Mesendoderm (in vitro differentiated cells): ENCODE results near the gene RTN4R.
"Not testable (repeated sequence)": the region's sequence is repeated elsewhere in the genome, so short reads cannot be mapped to it uniquely, and the experiment has no call there.

Experiments
- DNase-seq: peaks from one replicate; pipeline ENCODE4 v3.0.0; 2013
- H2AK5ac ChIP-seq: 2 replicates; pipeline ENCODE4 v1.6.1; 2013; ENCODE audit warnings: low read length, inconsistent platforms
- H2BK120ac ChIP-seq: 2 replicates; pipeline ENCODE4 v1.6.1; 2013; ENCODE audit warnings: low read depth, mild to moderate bottlenecking, low read length, moderate library complexity, mixed read lengths
- H2BK15ac ChIP-seq: replicated peaks from 2 replicates; pipeline ENCODE4 v1.6.1; 2013; ENCODE audit warnings: low read depth, mild to moderate bottlenecking, moderate library complexity
- H2BK5ac ChIP-seq: 2 replicates; pipeline ENCODE4 v1.6.1; 2013; ENCODE audit warnings: low read length, inconsistent platforms
- H3K18ac ChIP-seq: 2 replicates; pipeline ENCODE4 v1.6.1; 2013; ENCODE audit warnings: mild to moderate bottlenecking, low read length, mixed read lengths
- H3K23ac ChIP-seq: one replicate; pipeline ENCODE4 v1.6.1; 2013; ENCODE audit warnings: low read length
- H3K27ac ChIP-seq: 2 replicates; pipeline ENCODE4 v1.5.1; 2013; ENCODE audit warnings: low read depth, mild to moderate bottlenecking, inconsistent platforms, low read length, moderate library complexity
- H3K27me3 ChIP-seq: 2 replicates; pipeline ENCODE4 v1.6.1; 2013; ENCODE audit warnings: low read length, control low read depth, mild to moderate bottlenecking, inconsistent platforms; ENCODE audit not compliant: insufficient read depth, poor library complexity
- H3K36me3 ChIP-seq: 2 replicates; pipeline ENCODE4 v1.6.1; 2013; ENCODE audit warnings: low read length, inconsistent platforms; ENCODE audit not compliant: control insufficient read depth, insufficient read depth
- H3K4ac ChIP-seq: one replicate; pipeline ENCODE4 v1.6.1; 2013; ENCODE audit warnings: low read depth, mild to moderate bottlenecking, low read length, moderate library complexity
- H3K4me1 ChIP-seq: 2 replicates; pipeline ENCODE4 v1.6.1; 2013; ENCODE audit warnings: low read depth, low read length, inconsistent platforms; ENCODE audit not compliant: control insufficient read depth
- H3K4me2 ChIP-seq: 2 replicates; pipeline ENCODE4 v1.6.1; 2013; ENCODE audit warnings: low read length
- H3K4me3 ChIP-seq: 2 replicates; pipeline ENCODE4 v1.5.1; 2013; ENCODE audit warnings: mild to moderate bottlenecking, low read length
- H3K56ac ChIP-seq: one replicate; pipeline ENCODE4 v1.6.1; 2013; ENCODE audit warnings: low read length
- H3K79me1 ChIP-seq: 2 replicates; pipeline ENCODE4 v1.6.1; 2013; ENCODE audit warnings: low read length, inconsistent platforms
- H3K79me2 ChIP-seq: 2 replicates; pipeline ENCODE4 v1.6.1; 2013; ENCODE audit warnings: mild to moderate bottlenecking, low read length; ENCODE audit not compliant: control insufficient read depth, insufficient read depth
- H3K9ac ChIP-seq: 2 replicates; pipeline ENCODE4 v1.6.1; 2013; ENCODE audit warnings: low read length, inconsistent platforms
- H4K5ac ChIP-seq: one replicate; pipeline ENCODE4 v1.6.1; 2013; ENCODE audit warnings: low read length
- H4K8ac ChIP-seq: one replicate; pipeline ENCODE4 v1.6.1; 2013; ENCODE audit warnings: low read depth, mild to moderate bottlenecking, control low read depth, low read length, moderate library complexity
- WGBS: extraction: QIAGEN DNeasy Blood & Tissue Kit; methylation state at CpG from one replicate; pipeline ENCODE4 v1.1.7; 2013; ENCODE audit warnings: low lambda C conversion rate, missing lambda C conversion rate; ENCODE audit not compliant: insufficient coverage; ENCODE audit errors: extremely low coverage; 5-methylcytosine and 5-hydroxymethylcytosine counted together

The RTN4R gene

DNA sequence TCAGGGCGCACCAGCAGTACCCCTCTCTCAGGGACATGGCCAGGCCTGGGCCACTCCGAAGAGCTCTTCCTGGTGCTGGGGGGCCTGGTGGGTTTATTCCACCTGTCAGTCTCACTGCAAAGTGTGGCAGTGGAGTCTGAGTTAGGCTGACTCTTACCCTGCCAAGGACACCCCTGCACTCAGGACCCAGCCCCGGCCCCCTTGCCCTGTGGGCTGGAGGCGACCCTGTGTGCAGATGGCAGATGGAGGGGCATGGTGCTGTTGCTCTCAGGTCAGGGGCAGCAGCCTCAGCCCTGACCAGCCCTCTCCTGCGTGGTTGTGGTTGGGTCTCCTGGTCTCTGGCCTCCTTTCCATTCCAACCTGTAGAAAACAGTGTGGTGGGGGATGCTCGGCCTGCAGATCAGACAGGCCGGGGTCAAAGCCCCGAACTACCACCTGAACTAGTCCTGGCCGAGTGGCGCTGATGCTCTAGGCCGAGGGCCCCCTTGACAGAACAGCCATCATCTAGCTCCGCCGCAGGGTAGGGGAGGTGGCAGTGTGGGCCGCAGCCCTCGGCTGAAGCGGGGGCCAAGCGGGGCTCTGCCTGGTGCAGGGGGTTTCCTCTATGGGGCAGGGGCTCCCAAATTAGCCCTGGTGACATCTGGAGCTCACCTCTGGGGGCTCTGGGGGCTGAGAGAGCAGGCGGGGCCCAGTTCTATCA, 10.0 kb upstream of the RTN4R start:
- H3K36me3 ChIP-seq, H3K9ac ChIP-seq, H3K4me1 ChIP-seq, H3K27me3 ChIP-seq, H3K23ac ChIP-seq, H3K18ac ChIP-seq, H3K56ac ChIP-seq, H2BK5ac ChIP-seq, H4K8ac ChIP-seq, H2BK15ac ChIP-seq, H2AK5ac ChIP-seq, H2BK120ac ChIP-seq, H3K4me3 ChIP-seq, H3K79me2 ChIP-seq, H3K4ac ChIP-seq, H3K27ac ChIP-seq, DNase-seq, H4K5ac ChIP-seq, H3K4me2 ChIP-seq, H3K79me1 ChIP-seq: not testable (repeated sequence)
- WGBS: no CpG with 5 or more reads among the region's 18 CpGs

DNA sequence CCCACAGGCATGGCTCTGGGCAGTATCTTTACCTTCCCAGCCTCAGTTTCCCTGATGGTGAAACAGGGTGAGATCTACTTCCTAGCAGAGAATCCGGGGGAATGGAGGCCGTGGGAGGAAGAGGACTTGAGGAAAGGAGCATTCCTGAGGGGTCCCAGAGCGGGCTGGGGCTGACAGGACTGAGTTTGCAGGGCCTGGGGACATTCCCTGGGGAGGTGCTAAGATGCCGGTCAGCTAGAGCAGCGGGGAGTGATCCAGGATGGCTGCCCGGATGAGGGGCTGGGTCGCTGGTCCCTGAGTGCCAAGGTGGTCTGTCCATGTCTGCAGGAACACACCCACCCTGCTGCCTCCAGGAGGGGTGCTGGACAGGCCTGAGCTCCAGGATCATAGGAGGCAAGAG, 8.3 kb upstream of the RTN4R start:
- Histone ChIP-seq H3K23ac (no peak overlapping the region), H3K27me3 (no peaks in the 10 kb centered on the region), H2BK120ac (no peak overlapping the region), H3K27ac (no peak overlapping the region), H3K79me1 (no peaks in the 10 kb centered on the region), H3K4me3 (no peak overlapping the region), H2AK5ac (no peak overlapping the region), H3K9ac (no peak overlapping the region), H3K4me2 (no peak overlapping the region), H3K56ac (no peak overlapping the region), H4K5ac (no peak overlapping the region), H3K4me1 (no peaks in the 10 kb centered on the region), H2BK15ac (no peak overlapping the region), H2BK5ac (no peak overlapping the region), H4K8ac (no peak overlapping the region), H3K36me3 (no peaks in the 10 kb centered on the region), H3K18ac (no peak overlapping the region), H3K4ac (no peak overlapping the region), H3K79me2 (no peaks in the 10 kb centered on the region)
- no peak for DNase-seq
- no CpG with 5 or more reads among the region's 7 CpGs for WGBS

- no peak overlapping the region for H3K27ac ChIP-seq
- WGBS: no CpG with 5 or more reads among the region's 13 CpGs
Measured at GRCh38 chr22:20275836-20276235, 7.7 kb upstream of the RTN4R start.

GRCh38 chr22:20275325-20275724, 7.2 kb upstream of the RTN4R start:
- H3K4me3 ChIP-seq, H3K9ac ChIP-seq, H3K4ac ChIP-seq, H3K27me3 ChIP-seq, H2BK120ac ChIP-seq, H3K23ac ChIP-seq, H3K18ac ChIP-seq, H3K27ac ChIP-seq, H2BK5ac ChIP-seq, H2BK15ac ChIP-seq, H2AK5ac ChIP-seq, H4K5ac ChIP-seq, H3K56ac ChIP-seq, H3K79me1 ChIP-seq, DNase-seq, H3K36me3 ChIP-seq, H3K4me1 ChIP-seq, H3K79me2 ChIP-seq, H3K4me2 ChIP-seq, H4K8ac ChIP-seq: not testable (repeated sequence)
- WGBS: no CpG with 5 or more reads among the region's 7 CpGs

More at GRCh38 chr22:20275836-20276235, 7.7 kb upstream of the RTN4R start:
- Histone ChIP-seq H4K5ac (no peak overlapping the region), H3K27me3 (no peaks in the 10 kb centered on the region), H3K79me2 (no peaks in the 10 kb centered on the region), H3K4me1 (no peaks in the 10 kb centered on the region), H2BK15ac (no peak overlapping the region), H2AK5ac (no peak overlapping the region), H3K18ac (no peak overlapping the region), H3K9ac (no peak overlapping the region), H3K36me3 (no peaks in the 10 kb centered on the region), H4K8ac (no peak overlapping the region), H3K4me2 (no peak overlapping the region), H2BK5ac (no peak overlapping the region), H3K56ac (no peak overlapping the region), H3K4ac (no peak overlapping the region), H3K4me3 (no peak overlapping the region), H2BK120ac (no peak overlapping the region), H3K79me1 (no peaks in the 10 kb centered on the region), H3K23ac (no peak overlapping the region)
- DNase-seq: no peak

- not testable (repeated sequence) for H2BK5ac ChIP-seq, H2AK5ac ChIP-seq, H3K36me3 ChIP-seq, H3K4ac ChIP-seq, H3K4me3 ChIP-seq, H3K4me2 ChIP-seq, H3K79me2 ChIP-seq, H3K9ac ChIP-seq, H3K18ac ChIP-seq, H3K23ac ChIP-seq, H3K27me3 ChIP-seq, DNase-seq, H3K4me1 ChIP-seq, H4K5ac ChIP-seq, H3K56ac ChIP-seq, H3K27ac ChIP-seq, H4K8ac ChIP-seq, H3K79me1 ChIP-seq, H2BK120ac ChIP-seq, H2BK15ac ChIP-seq
- WGBS: no CpG with 5 or more reads among the region's 10 CpGs
Measured at GRCh38 chr22:20274374-20274773, 6.3 kb upstream of the RTN4R start.

DNA sequence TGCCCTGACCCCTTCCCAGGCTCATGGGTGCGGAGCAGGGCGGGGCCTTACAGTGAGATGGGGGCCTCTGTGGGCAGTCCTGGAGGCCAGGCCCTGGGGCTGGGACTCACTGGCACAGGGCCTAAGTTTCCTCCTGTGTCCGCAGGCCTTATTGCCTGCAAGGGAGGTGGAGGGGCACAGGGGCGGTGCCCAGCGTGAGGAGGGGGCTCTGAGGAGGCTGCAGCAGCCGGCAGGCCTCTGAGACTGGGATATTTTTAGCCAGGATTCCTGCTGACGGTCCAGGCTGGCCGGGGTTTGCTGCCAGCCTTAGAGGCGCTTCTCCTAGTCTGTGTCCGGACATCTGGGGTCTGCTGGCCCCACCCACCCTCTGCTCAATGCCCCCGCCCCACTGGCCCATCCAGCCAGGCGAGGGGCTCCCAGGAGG, 5.7 kb upstream of the RTN4R start:
- no peaks in the 10 kb centered on the region for H3K79me1 ChIP-seq
- no peak overlapping the region for H3K4me2 ChIP-seq
- no peaks in the 10 kb centered on the region for H3K27me3 ChIP-seq
- H3K4me1 ChIP-seq: no peaks in the 10 kb centered on the region
- no peak overlapping the region for H3K9ac ChIP-seq
- H2BK120ac ChIP-seq: no peak overlapping the region
- no peak overlapping the region for H3K56ac ChIP-seq
- H2BK5ac ChIP-seq: no peak overlapping the region
- no peak overlapping the region for H3K4me3 ChIP-seq
- no peak for DNase-seq
- H2BK15ac ChIP-seq: no peak overlapping the region
- H2AK5ac ChIP-seq: no peak overlapping the region
- no peak overlapping the region for H3K23ac ChIP-seq
- H3K4ac ChIP-seq: no peak overlapping the region
- H4K5ac ChIP-seq: no peak overlapping the region
- H3K27ac ChIP-seq: no peak overlapping the region
- no peaks in the 10 kb centered on the region for H3K36me3 ChIP-seq
- H3K18ac ChIP-seq: no peak overlapping the region
- WGBS: no CpG with 5 or more reads among the region's 12 CpGs
- no peaks in the 10 kb centered on the region for H3K79me2 ChIP-seq
- no peak overlapping the region for H4K8ac ChIP-seq
